Measurements from ENCODE around the gene PHAF1.

The PHAF1 gene

DNA sequence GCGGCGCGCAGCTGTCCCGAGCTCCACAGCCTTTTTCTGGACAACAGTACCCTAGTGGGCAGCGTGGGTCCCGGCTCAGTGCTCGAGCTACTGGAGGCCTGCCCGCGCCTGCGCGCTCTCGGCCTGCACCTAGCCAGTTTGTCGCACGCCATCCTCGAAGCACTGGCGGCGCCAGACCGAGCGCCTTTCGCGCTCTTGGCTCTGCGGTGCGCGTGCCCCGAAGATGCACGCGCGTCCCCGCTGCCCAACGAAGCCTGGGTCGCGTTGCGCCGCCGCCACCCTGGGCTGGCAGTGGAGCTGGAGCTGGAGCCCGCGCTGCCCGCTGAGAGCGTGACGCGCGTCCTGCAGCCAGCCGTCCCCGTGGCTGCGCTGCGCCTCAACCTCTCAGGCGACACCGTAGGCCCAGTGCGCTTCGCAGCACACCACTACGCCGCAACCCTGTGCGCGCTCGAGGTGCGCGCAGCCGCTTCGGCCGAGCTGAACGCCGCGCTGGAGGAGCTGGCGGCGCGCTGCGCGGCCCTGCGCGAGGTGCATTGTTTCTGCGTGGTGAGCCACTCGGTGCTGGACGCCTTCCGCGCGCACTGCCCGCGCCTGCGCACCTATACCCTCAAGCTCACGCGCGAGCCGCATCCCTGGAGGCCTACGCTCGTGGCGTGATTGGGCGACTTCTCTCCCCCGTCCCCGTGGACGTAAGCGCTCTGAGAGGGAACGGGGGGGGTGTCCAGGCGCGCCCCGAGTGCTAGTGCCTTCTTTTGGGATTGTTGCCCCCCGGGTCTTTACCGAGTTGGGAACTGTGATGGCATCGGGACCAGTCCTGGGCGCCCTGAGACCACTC lies 53.6 kb downstream of the PHAF1 start:
- DNase-seq (ENCODE audit: low spot score) = peak; percentile 64

DNA sequence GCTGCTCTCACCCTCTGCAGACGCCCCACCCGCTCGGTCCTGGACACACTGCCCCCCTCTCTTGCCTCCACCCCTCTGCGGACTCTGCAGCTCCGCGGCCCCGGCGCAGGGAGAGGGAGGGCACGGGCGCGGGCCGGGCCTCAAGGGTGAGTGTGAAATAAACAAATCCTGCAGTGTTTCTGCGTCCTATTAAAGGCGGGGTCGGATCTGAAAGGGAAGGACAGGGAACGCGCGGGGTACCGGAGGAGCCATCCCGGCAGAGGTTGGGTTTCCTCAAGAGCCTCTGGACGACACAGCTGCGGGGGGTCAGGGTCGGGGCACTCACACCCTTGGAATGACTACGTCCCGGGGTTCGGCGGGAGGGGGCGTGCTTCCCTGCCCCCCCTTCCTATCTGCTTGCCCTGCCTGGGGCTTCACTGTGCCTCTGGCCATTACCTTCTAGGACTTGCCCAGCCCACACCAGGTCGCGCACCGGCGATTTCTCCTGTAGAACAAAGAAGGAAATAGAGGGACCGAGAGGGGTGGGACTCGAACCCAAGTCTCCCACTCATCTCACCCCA lies 54.3 kb downstream of the PHAF1 start:
- DNase-seq (ENCODE audit: low spot score) = no peak

DNA sequence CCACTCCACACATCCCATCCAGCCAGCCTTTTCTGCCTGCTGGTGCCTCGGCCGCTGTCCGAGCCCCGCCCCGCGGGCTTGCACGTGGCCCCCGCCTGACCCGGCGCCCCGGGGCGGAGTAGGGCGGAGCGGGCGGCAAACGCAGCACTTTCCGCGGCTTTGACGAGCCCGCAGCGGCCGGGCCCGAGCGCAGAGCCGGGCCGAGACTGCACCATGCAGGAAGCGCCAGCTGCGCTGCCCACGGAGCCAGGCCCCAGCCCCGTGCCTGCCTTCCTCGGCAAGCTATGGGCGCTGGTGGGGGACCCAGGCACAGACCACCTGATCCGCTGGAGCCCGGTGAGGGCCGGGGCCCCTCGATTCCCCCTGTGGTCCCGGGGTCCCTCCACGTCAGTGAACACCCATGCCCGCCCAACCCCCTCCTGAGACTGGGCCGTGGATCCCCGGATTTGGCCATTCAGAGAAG lies 54.9 kb downstream of the PHAF1 start, which contains the start of gene HSF4:
Gene HSF4 (plus strand): TSS at position 147 of the 463 bp plus-strand sequence. CDS start 67 bp downstream, at position 214.
- DNase-seq (ENCODE audit: low spot score) = peak; percentile 42

DNA sequence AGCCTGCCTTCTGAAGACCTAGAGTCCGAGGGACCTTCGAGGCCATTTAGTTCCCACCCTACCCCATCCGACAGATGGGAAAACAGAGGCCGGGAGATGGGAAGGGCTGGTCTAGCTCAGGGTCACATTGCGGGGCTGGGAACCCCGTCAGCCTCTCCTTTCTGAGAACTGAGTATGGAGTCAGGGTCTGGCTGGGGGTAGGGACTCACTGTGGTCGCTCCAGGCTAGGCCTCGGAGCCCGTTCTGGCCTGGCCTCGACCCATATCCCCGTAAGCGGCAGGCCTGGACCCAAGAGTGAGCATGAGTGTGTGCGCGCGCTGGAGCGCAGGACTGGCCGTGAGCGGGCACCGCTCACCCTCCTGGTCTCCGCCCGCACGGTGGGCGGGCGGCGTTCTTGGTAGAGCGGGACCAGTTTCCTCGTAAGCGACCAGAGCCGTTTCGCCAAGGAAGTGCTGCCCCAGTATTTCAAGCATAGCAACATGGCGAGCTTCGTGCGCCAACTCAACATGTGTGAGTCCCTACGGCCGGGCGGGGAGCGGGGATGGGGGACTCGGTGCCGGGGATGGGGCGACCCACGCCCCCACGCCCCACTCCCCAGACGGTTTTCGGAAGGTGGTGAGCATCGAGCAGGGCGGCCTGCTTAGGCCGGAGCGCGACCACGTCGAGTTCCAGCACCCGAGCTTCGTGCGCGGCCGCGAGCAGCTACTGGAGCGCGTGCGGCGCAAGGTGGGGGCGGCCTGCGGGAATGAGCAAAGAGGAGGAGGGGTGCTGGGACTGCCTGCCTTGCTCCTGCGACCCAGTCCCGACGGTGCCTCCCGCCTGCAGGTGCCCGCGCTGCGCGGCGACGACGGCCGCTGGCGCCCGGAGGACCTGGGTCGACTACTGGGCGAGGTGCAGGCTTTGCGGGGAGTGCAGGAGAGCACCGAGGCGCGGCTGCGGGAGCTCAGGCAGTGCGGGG lies 55.7 kb downstream of the PHAF1 start:
- DNase-seq (ENCODE audit: low spot score) = no peak

DNA sequence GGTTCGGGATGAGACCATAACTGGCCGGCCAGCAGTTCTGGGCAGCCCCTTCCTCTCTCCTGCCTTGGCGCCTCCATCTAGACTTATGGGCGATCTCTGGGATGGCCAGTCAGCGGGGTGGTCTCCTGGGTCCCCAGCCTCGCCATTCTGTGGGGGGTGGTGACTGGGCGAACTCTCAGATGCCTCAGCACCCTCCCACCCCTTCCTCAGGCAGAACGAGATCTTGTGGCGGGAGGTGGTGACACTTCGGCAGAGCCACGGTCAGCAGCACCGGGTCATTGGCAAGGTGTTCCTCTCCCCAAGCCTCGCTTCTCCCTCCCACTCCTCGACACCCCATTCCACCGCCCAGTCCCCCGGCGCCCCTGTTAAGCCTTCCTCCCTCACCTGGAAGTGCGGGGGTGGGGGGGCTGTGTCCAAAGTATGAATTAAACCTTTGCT lies 56.4 kb downstream of the PHAF1 start:
- DNase-seq (ENCODE audit: low spot score) = no peak

DNA sequence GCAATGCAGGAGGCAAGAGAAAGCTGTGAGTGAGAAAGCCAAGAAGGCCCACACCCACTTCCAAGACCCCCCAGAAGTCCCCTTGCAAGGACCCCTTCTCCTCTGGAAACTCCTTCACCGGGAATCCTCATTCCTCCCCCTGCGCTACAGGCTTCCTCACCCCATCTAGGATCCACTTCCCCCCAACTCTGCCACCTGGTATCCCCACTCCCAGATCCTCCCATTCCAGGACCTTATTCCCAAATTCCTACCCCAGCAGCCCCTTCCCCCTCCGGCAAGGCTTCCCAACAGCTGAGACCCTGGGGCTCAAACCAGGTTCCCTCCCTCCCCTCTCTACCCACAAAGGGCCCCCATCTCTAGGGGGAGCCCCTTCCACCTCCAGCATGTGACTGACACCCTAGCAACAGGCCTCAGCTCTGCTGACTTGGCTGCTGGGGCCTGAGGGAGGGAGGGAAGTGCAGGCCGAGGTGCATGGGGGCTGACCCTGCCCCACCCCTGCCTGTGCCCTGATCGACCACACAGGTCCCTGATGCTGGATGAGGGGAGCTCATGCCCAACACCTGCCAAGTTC lies 56.9 kb downstream of the PHAF1 start:
- no peak for DNase-seq (ENCODE audit: low spot score)

DNA sequence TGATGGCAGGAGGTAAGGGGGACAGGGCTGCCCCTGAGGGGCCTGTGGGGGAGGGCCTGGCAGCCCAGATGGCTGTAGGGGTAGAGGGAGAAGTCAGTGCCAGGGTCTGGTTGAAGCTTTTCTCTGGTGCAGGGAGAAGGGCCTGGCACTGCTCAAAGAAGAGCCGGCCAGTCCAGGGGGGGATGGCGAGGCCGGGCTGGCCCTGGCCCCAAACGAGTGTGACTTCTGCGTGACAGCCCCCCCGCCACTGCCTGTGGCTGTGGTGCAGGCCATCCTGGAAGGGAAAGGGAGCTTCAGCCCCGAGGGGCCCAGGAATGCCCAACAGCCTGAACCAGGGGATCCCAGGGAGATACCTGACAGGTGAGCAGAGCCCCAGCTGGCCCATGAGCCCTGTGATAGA lies 57.8 kb downstream of the PHAF1 start:
- no peak for DNase-seq (ENCODE audit: low spot score)

DNA sequence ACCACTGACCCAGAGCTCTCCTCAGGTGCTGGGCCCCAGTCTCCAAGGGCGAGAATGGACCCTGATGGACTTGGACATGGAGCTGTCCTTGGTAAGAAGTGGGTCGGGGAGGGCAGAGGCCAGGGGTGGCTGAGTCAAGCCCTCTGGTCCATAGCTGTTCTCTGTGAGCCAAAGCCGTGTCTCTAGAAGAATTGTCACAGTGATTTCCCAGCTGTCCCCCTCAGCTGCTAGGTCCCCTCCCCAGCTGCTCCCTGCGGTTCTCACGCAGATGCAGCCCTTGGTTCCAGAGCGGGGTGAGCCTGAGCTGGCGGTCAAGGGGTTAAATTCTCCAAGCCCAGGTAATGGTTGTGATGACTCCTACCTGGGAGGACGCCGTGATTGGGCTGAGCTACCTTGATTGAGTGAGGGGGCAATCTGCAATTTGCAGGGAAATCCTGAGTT lies 59.3 kb downstream of the PHAF1 start:
- no peak for DNase-seq (ENCODE audit: low spot score)

DNA sequence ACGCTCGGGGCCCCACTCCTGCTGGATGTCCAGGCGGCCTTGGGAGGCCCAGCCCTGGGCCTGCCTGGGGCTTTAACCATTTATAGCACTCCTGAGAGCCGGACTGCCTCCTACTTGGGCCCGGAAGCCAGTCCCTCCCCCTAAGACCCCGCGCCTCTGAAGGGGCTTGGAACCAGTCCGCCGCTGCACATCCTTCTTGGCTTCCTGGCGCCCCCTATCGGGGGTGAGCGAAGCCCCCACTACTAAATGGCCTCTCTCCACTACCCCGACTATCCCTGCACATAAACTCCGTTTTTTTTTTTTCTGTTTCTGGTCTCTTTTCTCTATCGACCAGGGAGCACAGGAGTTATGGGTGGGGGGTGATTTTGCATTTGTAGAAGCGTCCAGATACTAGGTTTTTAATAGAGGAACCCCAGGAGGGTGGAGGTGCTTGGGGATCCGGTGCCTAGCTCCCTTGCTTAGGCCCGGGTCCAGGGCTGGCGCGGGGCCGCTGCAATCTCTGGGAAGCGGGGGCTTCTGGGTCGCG lies 60.0 kb downstream of the PHAF1 start:
- DNase-seq (ENCODE audit: low spot score) = peak; percentile 22

DNA sequence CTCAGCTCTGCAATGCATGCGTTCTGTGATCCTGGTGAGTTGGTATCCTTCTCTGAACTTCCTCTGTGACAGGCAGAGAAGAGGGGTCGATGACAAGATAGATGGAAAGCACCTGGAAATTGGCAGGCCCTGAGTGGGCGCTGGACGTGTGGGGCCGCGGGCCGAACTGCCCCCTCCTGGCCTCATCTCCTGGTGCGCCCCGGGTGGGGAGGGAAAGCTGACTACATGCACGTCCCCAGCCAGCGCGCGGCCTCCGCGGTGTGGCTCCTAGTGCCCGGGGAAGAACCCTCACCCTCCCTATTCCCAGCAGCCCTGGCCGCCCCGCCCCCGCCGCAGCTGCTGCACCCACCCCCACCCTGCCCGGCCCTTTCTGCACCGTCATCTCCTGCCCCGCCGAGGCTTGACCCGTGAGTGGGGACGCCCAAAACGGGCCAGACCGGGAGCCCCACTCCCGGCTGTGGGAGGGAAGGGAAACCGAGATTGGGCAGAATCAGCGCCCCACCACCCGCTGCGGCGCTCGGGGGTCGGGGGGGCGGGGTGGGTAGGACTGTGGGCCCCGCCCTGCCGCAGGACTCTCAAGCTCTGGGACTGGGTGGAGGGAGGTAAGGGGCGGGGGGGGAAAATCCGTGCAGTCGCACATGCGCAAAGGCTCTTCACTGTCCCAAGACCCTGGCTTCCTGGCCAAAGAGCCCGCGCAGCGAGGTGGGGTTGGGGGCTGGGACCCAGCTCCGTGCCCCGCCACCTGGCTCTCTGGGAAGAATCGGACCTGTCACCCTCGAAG lies 60.6 kb downstream of the PHAF1 start, which contains the start of gene NOL3:
Gene NOL3 (plus strand): TSS at position 371 of the 781 bp plus-strand sequence.
- peak; percentile 87 for DNase-seq (ENCODE audit: low spot score)

DNA sequence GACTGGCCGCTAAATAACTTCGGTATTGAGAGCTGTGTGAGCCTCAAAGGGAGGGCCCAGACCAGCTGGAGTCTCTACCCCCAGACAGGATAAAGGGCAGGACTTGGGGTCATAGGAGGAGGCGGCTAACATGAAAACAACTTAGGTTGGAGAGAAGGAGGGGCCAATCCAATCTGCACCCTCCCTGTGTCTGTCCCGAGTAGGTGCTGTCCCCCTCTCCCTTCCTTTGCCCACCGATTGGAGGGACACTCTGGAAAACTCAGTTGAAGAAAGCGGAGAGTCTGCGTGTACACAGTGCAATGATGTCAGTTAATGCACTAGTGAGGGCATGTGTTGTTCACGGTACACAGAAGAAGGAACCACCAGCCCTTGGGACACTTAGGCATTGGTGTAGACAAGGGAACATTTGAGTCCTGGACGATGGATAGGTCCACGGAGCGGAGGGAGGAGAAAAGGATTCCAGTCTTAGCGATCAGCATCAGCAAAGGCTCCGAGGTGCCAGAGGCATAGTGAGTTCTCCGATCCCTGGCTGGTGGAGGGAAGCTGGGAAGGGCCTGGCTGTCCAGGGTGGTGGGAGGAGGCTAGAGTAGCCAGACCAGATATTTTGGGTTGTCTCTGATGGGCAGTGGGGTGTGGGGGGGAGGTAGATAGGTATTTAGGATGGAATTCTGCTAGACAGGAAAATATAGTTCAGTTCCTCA lies 61.4 kb downstream of the PHAF1 start:
- DNase-seq (ENCODE audit: low spot score) = no peak

DNA sequence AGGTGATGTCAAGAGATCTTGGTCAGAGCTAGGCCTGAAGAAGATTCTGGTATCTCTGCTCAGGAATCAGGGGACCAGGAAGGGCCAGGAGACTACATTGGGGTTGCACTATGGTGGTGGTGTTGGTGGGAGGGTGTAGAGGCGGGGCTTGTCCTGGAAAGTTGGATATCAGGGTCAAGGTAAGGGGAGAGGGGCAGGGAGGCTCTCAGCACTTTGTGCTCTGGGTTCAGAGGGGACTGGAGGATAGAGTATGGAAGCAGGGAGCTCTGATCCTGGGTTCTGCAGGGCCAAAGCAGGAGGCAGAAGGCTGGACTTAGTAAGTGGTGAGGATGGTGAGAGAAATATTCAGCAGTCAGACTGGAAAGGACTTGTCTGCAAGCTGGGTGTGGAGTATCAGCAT lies 63.6 kb downstream of the PHAF1 start:
- DNase-seq (ENCODE audit: low spot score) = no peak

DNA sequence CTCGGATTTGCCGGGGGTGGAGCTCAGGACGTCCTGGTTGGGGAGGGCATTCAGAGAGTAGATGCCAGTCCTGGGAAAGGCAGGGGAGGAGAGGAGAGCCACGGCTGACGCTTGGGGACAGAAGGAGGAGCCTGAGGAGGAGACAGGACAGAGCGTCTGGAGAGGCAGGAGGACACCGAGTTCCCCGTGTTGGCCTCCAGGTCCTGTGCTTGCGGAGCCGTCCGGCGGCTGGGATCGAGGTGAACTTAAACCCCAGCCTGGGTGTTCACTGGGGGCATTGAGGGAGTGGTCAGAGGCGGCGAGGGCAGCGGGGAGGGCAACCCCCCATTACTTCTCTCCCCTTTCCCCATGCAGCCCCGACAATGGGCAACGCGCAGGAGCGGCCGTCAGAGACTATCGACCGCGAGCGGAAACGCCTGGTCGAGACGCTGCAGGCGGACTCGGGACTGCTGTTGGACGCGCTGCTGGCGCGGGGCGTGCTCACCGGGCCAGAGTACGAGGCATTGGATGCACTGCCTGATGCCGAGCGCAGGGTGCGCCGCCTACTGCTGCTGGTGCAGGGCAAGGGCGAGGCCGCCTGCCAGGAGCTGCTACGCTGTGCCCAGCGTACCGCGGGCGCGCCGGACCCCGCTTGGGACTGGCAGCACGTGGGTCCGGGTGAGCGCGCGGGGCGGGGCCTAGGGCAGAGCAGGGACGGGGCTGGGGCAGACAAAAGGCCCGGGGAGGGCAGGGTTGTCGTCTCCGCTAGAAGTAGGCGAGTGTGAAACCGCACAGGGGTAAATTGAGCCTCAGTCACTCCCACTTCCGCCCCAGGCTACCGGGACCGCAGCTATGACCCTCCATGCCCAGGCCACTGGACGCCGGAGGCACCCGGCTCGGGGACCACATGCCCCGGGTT lies 64.3 kb downstream of the PHAF1 start:
- DNase-seq (ENCODE audit: low spot score) = peak; percentile 94

DNA sequence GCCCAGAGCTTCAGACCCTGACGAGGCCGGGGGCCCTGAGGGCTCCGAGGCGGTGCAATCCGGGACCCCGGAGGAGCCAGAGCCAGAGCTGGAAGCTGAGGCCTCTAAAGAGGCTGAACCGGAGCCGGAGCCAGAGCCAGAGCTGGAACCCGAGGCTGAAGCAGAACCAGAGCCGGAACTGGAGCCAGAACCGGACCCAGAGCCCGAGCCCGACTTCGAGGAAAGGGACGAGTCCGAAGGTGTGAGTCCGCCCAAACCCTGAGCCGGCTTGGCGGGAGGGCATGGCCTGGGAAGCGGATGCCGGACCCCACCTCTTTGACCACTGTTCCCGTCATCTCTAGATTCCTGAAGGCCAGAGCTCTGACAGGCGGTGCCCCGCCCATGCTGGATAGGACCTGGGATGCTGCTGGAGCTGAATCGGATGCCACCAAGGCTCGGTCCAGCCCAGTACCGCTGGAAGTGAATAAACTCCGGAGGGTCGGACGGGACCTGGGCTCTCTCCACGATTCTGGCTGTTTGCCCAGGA lies 65.0 kb downstream of the PHAF1 start:
- no peak for DNase-seq (ENCODE audit: low spot score)

DNA sequence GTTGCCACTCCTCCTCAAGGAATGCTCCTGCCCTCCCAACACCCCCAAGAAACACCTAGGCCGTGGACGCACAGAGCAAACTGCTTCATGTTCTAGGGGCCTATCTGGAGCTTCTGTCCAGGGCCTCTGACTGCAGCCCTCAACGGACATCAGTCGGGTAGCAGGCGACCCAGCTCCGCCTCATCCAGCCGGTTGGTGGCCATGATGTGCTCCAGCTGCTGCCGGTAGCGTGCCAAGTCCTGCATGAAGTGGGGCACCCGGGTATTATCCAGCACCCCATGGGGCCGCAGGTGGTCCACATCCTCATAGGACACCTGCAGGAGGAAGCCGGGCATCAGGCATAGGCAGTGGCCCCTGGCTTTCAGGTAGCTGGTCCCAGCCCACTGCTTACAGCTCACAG lies 66.9 kb downstream of the PHAF1 start:
- DNase-seq (ENCODE audit: low spot score) = no peak

DNA sequence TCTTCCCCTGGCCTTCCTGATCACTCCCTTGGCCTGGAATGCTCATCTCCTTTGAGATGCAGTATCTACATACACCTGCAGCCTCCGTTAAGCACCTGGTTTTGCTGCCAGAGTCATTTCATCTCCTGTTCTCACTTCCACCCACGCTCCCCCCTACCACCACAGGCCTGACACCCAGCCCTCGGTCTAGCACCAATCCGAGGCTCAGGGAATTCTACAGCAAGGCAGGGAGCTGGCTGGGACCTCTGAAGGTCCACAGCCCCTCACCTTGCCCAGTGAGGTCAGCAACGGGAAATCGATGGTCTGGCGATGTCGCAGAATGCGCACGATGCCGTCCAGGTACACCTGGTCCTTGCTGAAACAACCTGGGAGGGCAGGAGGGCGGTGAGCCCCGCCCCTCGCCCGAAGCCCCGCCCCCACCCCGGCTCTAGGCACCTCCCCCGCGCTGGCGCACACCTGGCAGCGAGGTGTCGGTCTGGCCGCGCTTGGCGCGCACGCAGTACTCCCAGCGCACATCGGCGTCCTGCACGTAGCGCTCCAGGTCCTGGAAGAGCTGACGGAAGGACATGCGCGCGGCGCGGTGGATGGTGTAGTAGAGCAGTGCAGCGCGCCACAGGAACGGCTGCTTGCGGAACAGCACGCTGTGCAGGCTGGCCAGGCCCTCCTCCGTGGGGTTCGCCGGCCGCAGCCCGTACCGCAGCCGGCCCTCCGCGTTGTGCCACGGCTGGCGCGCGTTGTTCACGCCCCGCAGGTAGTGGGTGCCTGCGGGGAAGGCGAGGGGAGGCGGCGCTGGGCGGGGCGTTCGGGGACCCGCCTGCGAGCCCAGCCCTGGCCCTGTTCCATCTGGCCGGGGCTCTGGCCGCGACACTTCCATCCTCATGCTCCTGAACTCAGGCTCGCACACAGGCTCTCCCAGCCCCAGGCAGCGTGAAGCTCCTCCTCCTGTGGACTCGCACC lies 68.3 kb downstream of the PHAF1 start:
- peak; percentile 91 for DNase-seq (ENCODE audit: low spot score)

DNA sequence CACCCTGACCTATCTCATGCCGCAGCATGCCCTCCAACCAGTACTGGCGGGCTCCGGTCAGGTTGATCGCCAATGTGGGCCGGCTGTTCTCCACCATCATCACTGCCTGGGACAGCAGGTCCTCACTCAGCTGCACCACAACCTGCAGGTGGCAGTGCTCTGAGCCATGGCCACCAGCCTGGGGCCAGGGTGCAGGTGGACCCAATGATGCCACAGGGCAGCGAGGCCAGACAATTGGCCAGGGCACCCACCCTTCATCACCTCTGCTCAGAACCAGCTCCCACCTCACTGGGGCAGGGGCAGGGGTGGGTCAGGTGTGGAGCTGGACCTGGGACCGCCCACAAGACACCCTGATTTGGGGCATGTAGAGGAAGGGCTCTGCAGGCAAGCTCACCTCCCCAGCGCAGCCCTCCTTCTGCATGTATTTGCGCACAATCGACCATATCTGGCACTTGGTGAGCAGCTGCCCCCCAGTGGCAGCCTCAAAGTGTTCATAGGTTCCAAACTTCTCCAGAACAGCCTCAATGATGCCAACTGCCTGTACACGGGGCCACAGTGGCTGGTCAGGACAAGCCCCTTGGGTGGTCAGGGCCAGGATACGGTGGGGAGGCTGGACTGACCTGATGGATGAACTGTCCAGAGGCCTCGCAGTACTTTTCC lies 69.8 kb downstream of the PHAF1 start:
- DNase-seq (ENCODE audit: low spot score) = no peak

Data from kidney tubule cell (primary cell).